Progenitor cell of endocrine pancreas (in vitro differentiated cells): ENCODE data around the gene KIAA0232. TPM values are rescaled to one million over a fixed set of nuclear protein-coding genes. Genes with fewer than 3 reads are reported as not detected.
A peak's percentile ranks its signal among the peaks of the same experiment; 100 is the strongest.

ENCODE experiments used
- DNase-seq: peaks from one replicate; pipeline ENCODE4 v3.0.0; 2021; ENCODE audit warnings: low spot score; ENCODE audit not compliant: unreplicated experiment
- H3K27ac Mint-ChIP-seq: 2 replicates; pipeline ENCODE4 v1.8.0; 2021; ENCODE audit warnings: mild to moderate bottlenecking, moderate library complexity, mixed read lengths
- H3K27me3 Mint-ChIP-seq: 2 replicates; pipeline ENCODE4 v1.8.0; 2021; ENCODE audit warnings: mixed read lengths
- H3K36me3 Mint-ChIP-seq: 2 replicates; pipeline ENCODE4 v1.8.0; 2022; ENCODE audit warnings: mixed read lengths; ENCODE audit not compliant: insufficient read depth
- H3K4me1 Mint-ChIP-seq: 2 replicates; pipeline ENCODE4 v1.8.0; 2021; ENCODE audit warnings: low read depth, mixed read lengths
- H3K4me3 Mint-ChIP-seq: 2 replicates; pipeline ENCODE4 v1.8.0; 2021; ENCODE audit warnings: low read depth, mild to moderate bottlenecking, moderate library complexity, mixed read lengths
- H3K9me3 Mint-ChIP-seq: 2 replicates; pipeline ENCODE4 v1.8.0; 2021; ENCODE audit warnings: low read depth, mixed read lengths
- total RNA-seq: library from RNA; stranded (reverse); gene quantifications from 2 replicates; pipeline ENCODE4 v1.2.1, GENCODE V29; 2021
- TF ChIP-seq, protein P1 (sequence below): fragments of 200-600 bp; sonication (generic); IDR thresholded peaks from one replicate; pipeline ENCODE4 v1.5.0; 2021; ENCODE audit warnings: antibody characterized with exemption, mild to moderate bottlenecking; ENCODE audit not compliant: unreplicated experiment

Gene KIAA0232
- total RNA-seq, 1 donor from 2014 or later: 52.8 TPM

DNA sequence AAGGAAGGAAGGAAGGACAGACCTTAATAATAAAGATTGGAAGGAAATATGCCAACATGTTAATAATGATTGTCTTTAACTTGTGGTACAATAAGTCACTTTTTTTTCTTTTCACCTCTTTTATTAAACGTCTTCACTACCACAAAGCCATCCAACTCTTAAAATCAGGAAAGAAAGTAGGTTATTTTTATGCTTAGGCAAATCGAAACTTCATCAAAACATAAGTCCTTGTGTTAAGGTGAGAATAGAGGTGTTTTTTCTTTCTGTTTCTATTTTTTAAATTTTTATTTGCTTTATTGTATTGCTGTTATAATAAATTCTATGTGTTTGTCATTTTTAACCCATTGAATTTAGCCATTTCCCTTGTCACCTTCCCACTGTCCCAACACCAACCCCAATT is 40.0 kb upstream of the KIAA0232 start:
- TF ChIP-seq, protein P1, sequence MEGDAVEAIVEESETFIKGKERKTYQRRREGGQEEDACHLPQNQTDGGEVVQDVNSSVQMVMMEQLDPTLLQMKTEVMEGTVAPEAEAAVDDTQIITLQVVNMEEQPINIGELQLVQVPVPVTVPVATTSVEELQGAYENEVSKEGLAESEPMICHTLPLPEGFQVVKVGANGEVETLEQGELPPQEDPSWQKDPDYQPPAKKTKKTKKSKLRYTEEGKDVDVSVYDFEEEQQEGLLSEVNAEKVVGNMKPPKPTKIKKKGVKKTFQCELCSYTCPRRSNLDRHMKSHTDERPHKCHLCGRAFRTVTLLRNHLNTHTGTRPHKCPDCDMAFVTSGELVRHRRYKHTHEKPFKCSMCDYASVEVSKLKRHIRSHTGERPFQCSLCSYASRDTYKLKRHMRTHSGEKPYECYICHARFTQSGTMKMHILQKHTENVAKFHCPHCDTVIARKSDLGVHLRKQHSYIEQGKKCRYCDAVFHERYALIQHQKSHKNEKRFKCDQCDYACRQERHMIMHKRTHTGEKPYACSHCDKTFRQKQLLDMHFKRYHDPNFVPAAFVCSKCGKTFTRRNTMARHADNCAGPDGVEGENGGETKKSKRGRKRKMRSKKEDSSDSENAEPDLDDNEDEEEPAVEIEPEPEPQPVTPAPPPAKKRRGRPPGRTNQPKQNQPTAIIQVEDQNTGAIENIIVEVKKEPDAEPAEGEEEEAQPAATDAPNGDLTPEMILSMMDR: no peak
- Mint-ChIP-seq H3K36me3 (no peaks in the 10 kb centered on the region), H3K27me3 (no peaks in the 10 kb centered on the region), H3K4me1 (no peaks in the 10 kb centered on the region), H3K27ac (no peak overlapping the region), H3K9me3 (peaks cover 7% of the 10 kb centered on the region), H3K4me3 (no peak overlapping the region)
- DNase-seq: no peak

GRCh38 chr4:6742989-6743388 is 39.5 kb upstream of the KIAA0232 start:
- no peak for DNase-seq
- H3K9me3 Mint-ChIP-seq: peaks cover 7% of the 10 kb centered on the region
- H3K4me3 Mint-ChIP-seq: no peak overlapping the region
- H3K27ac Mint-ChIP-seq: no peak overlapping the region
- H3K36me3 Mint-ChIP-seq: no peaks in the 10 kb centered on the region
- TF ChIP-seq, protein P1: no peak
- H3K4me1 Mint-ChIP-seq: no peaks in the 10 kb centered on the region
- H3K27me3 Mint-ChIP-seq: no peaks in the 10 kb centered on the region

DNA sequence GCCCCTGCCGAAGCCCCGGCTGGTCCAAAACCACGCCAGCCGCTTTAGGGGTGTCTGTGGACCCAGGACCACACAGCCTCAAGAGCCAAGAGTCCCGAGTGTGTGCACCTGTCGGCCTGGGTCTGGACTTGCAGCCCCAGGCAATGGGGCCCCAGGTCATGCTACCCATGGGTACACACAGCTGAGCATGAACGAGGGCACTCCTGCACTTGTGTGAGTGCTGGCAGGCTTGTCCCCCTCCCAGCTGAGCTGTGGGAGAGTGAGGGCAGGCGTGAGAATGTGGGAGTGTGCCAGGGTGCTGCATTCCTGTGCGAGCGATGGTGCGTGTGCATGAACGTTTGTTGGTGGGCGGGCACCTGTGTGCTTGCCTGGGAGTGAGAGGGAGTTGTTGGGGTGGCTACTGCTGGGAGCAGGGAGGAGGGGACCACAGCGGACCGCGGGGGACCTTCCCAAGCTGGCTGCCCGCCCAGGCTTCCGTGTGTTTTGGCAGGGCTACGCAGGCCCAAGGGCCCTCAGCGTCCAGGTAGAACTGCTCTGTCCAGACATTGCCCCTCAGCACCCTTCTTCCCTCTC is 35.7 kb upstream of the KIAA0232 start:
- Mint-ChIP-seq H3K36me3 (no peaks in the 10 kb centered on the region), H3K4me1 (peaks cover 7% of the 10 kb centered on the region), H3K27ac (peak overlapping the region; percentile 78), H3K4me3 (no peak overlapping the region), H3K27me3 (no peaks in the 10 kb centered on the region), H3K9me3 (no peaks in the 10 kb centered on the region)
- TF ChIP-seq, protein P1: no peak
- no peak for DNase-seq

DNA sequence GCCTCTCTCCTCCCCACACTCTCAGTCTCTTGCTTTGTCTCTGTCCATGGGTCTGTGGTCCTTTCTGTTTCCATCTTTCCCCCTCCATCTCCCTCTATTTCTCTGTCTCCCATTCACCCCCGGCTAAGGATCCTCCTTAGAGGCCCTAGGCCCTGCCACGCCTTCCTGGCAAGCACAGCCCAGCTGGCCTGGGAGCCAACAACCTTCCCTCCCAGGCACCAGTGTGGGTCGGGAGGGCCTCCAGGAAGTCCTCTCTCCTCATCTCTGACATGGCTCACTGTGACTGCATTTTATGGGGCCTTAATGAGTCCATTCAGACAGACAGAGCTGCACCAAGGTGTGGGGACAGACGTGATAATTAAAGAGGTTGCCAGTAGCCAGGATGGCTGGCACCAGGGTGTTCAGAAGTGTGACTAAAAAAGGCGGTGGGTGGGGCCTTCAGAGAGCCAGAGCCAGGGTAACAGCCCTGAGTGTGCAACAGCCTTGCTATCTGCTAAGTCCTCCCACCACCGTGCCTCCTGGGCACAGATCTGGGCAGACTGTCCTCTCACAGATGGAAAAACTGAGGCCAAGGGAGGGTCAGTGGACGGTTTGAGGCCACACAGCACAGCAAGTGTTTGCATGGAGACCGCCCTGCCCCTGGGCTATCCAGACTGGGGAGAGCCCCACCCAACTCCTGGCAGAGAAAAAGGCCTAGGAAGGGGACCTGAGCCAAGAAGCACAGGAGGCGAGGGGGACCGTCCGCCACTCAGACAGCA is 35.1 kb upstream of the KIAA0232 start:
- Mint-ChIP-seq H3K27ac (no peak overlapping the region), H3K4me1 (peaks cover 9% of the 10 kb centered on the region), H3K4me3 (no peak overlapping the region), H3K36me3 (no peaks in the 10 kb centered on the region), H3K27me3 (no peaks in the 10 kb centered on the region), H3K9me3 (no peaks in the 10 kb centered on the region)
- TF ChIP-seq, protein P1: no peak
- DNase-seq: no peak

- Mint-ChIP-seq H3K27ac (no peak overlapping the region), H3K9me3 (no peaks in the 10 kb centered on the region), H3K4me3 (no peak overlapping the region), H3K27me3 (no peaks in the 10 kb centered on the region), H3K4me1 (peaks cover 12% of the 10 kb centered on the region), H3K36me3 (no peaks in the 10 kb centered on the region)
- no peak for DNase-seq
- TF ChIP-seq, protein P1: no peak
Measured at GRCh38 chr4:6748286-6748685, 34.2 kb upstream of the KIAA0232 start.
